ENCODE results near the gene PDE4D.

GRCh38 chr5:59198832-59199231 lies 694.7 kb downstream of the PDE4D start:
- no peak for TF ChIP-seq CTCF (IDR thresholded peaks at IDR 0.05)
- no peak for TF ChIP-seq POLR2A (IDR thresholded peaks at IDR 0.05)
